ENCODE measurements around the gene KCTD6. TPM values are rescaled to one million over a fixed set of nuclear protein-coding genes. Genes with fewer than 3 reads are reported as not detected.

The KCTD6 gene
- total RNA-seq, 2 experiments from 2014 or later, result 8.0 to 8.6 TPM

GRCh38 chr3:58487140-58487886, 4.6 kb upstream of the KCTD6 start:
- H3K27ac Mint-ChIP-seq, result no peak overlapping the region
- peaks cover 3% of the 10 kb centered on the region for H3K27me3 Mint-ChIP-seq
- intact Hi-C loops (cut with micrococcal nuclease), result no loop called here
- H3K36me3 Mint-ChIP-seq, result no peaks in the 10 kb centered on the region
- DNase-seq, result peak; percentile 15
- H3K9me3 Mint-ChIP-seq, result no peaks in the 10 kb centered on the region
- ChIA-PET CTCF (interaction anchor here (0.8 to 1.4 kb wide), 4 partner anchors 23 to 309 kb away, joined by 3 to 4 read pairs (median 3); partner anchors contain the start of genes HTD2 and RPP14), POLR2A (interaction anchor here (0.6 kb wide), 1 partner anchor 389 kb away, joined by 3 read pairs; no protein-coding TSS in a partner anchor)
- H3K4me1 Mint-ChIP-seq (ENCODE audit: low read depth), result peaks cover 15% of the 10 kb centered on the region
- no peak overlapping the region for H3K4me3 Mint-ChIP-seq

- Mint-ChIP-seq H3K27ac (no peak overlapping the region), H3K36me3 (no peaks in the 10 kb centered on the region), H3K4me1 (ENCODE audit: low read depth) (peaks cover 30% of the 10 kb centered on the region), H3K4me3 (no peak overlapping the region), H3K27me3 (peaks cover 3% of the 10 kb centered on the region), H3K9me3 (no peaks in the 10 kb centered on the region)
- POLR2A ChIA-PET, result no interaction called here
- CTCF ChIA-PET, result no interaction called here
- no peak for DNase-seq
- intact Hi-C loops (cut with micrococcal nuclease), result no loop called here
These were observed 2.9 kb upstream of the KCTD6 start for GRCh38 chr3:58488967-58489366.

- Mint-ChIP-seq H3K27ac (peak overlapping the region; percentile 36), H3K4me1 (ENCODE audit: low read depth) (peaks cover 45% of the 10 kb centered on the region), H3K4me3 (peak overlapping the region; percentile 37), H3K9me3 (no peaks in the 10 kb centered on the region), H3K27me3 (peaks cover 3% of the 10 kb centered on the region), H3K36me3 (no peaks in the 10 kb centered on the region)
- ChIA-PET POLR2A (interaction anchor here (1.4 to 1.8 kb wide), 2 partner anchors 18 to 19 kb away, joined by 4 to 7 read pairs; no protein-coding TSS in a partner anchor), CTCF (interaction anchor here (0.6 to 3.2 kb wide), 19 partner anchors 8 to 272 kb away, joined by 3 to 23 read pairs (median 6); partner anchors contain the start of genes ACOX2, HTD2, PXK and RPP14)
- intact Hi-C loops (cut with micrococcal nuclease), result loop anchor here (1.0 to 2.0 kb wide), 4 partner anchors 20 to 158 kb away; partner anchors contain the start of genes PDHB and PXK
- DNase-seq, result no peak
These were observed 915 bp upstream of the KCTD6 start for GRCh38 chr3:58490860-58491501.

- ChIA-PET POLR2A (interaction anchor here (1.4 to 2.0 kb wide), 4 partner anchors 20 to 186 kb away, joined by 3 to 7 read pairs (median 6); partner anchors contain the start of genes HTD2 and RPP14), CTCF (interaction anchor here (0.5 to 3.2 kb wide), 27 partner anchors 7 to 1912 kb away, joined by 3 to 23 read pairs (median 5); partner anchors contain the start of genes ACOX2, HTD2, PXK and RPP14)
- DNase-seq, result peak; percentile 57
- peaks cover 55% of the 10 kb centered on the region for H3K4me1 Mint-ChIP-seq (ENCODE audit: low read depth)
- no peaks in the 10 kb centered on the region for H3K36me3 Mint-ChIP-seq
- peak overlapping the region; percentile 90 for H3K4me3 Mint-ChIP-seq
- peak overlapping the region; percentile 77 for H3K27ac Mint-ChIP-seq
- no peaks in the 10 kb centered on the region for H3K9me3 Mint-ChIP-seq
- H3K27me3 Mint-ChIP-seq, result peaks cover 3% of the 10 kb centered on the region
- intact Hi-C loops (cut with micrococcal nuclease), result loop anchor here (1.0 kb wide), 2 partner anchors 40 to 186 kb away; partner anchors contain the start of genes HTD2 and RPP14
These were observed 604 bp downstream of the KCTD6 start for GRCh38 chr3:58492494-58492905.

- ChIA-PET CTCF (interaction anchor here (0.7 to 2.6 kb wide), 5 partner anchors 23 to 187 kb away, joined by 3 to 9 read pairs (median 6); no protein-coding TSS in a partner anchor), POLR2A (interaction anchor here (1.6 to 2.0 kb wide), 2 partner anchors 27 to 188 kb away, joined by 3 to 7 read pairs; partner anchors contain the start of genes HTD2 and RPP14)
- H3K36me3 Mint-ChIP-seq, result peaks cover 6% of the 10 kb centered on the region
- H3K4me1 Mint-ChIP-seq (ENCODE audit: low read depth), result peaks cover 60% of the 10 kb centered on the region
- DNase-seq, result no peak
- H3K27ac Mint-ChIP-seq, result no peak overlapping the region
- H3K27me3 Mint-ChIP-seq, result no peaks in the 10 kb centered on the region
- H3K4me3 Mint-ChIP-seq, result peak overlapping the region; percentile 21
- intact Hi-C loops (cut with micrococcal nuclease), result no loop called here
- H3K9me3 Mint-ChIP-seq, result no peaks in the 10 kb centered on the region
These were observed 2.2 kb downstream of the KCTD6 start for GRCh38 chr3:58494107-58494506.

- POLR2A ChIA-PET, result interaction anchor here (0.7 kb wide), 1 partner anchor 253 kb away, joined by 4 read pairs; no protein-coding TSS in a partner anchor
- intact Hi-C loops (cut with micrococcal nuclease), result no loop called here
These were observed 3.2 kb downstream of the KCTD6 start for GRCh38 chr3:58495101-58495500.

GRCh38 chr3:58496206-58496857, 4.4 kb downstream of the KCTD6 start:
- POLR2A ChIA-PET, result no interaction called here
- no peak for DNase-seq
- no peaks in the 10 kb centered on the region for H3K9me3 Mint-ChIP-seq
- no peak overlapping the region for H3K27ac Mint-ChIP-seq
- CTCF ChIA-PET, result interaction anchor here (1.3 to 2.0 kb wide), 2 partner anchors 63 to 190 kb away, joined by 5 read pairs; partner anchors contain the start of genes HTD2, PDHB and RPP14
- intact Hi-C loops (cut with micrococcal nuclease), result no loop called here
- H3K4me3 Mint-ChIP-seq, result no peak overlapping the region
- H3K4me1 Mint-ChIP-seq (ENCODE audit: low read depth), result peaks cover 51% of the 10 kb centered on the region
- no peaks in the 10 kb centered on the region for H3K27me3 Mint-ChIP-seq
- H3K36me3 Mint-ChIP-seq, result peaks cover 18% of the 10 kb centered on the region

More at GRCh38 chr3:58495101-58495500, 3.2 kb downstream of the KCTD6 start:
- no peak overlapping the region for H3K4me3 Mint-ChIP-seq
- H3K4me1 Mint-ChIP-seq (ENCODE audit: low read depth), result peaks cover 56% of the 10 kb centered on the region
- no peak overlapping the region for H3K27ac Mint-ChIP-seq
- H3K27me3 Mint-ChIP-seq, result no peaks in the 10 kb centered on the region
- H3K9me3 Mint-ChIP-seq, result no peaks in the 10 kb centered on the region
- no peak for DNase-seq
- H3K36me3 Mint-ChIP-seq, result peaks cover 9% of the 10 kb centered on the region
- CTCF ChIA-PET, result interaction anchor here (1.3 to 2.6 kb wide), 3 partner anchors 31 to 189 kb away, joined by 5 to 9 read pairs (median 5); partner anchors contain the start of genes HTD2, PDHB and RPP14

- no peak for DNase-seq
- Mint-ChIP-seq H3K27ac (no peak overlapping the region), H3K9me3 (no peaks in the 10 kb centered on the region), H3K27me3 (no peaks in the 10 kb centered on the region), H3K36me3 (peaks cover 20% of the 10 kb centered on the region), H3K4me3 (no peak overlapping the region), H3K4me1 (ENCODE audit: low read depth) (peaks cover 49% of the 10 kb centered on the region)
- CTCF ChIA-PET, result no interaction called here
- POLR2A ChIA-PET, result no interaction called here
- intact Hi-C loops (cut with micrococcal nuclease), result no loop called here
These were observed 5.2 kb downstream of the KCTD6 start for GRCh38 chr3:58497097-58497496.

- H3K27me3 Mint-ChIP-seq, result no peaks in the 10 kb centered on the region
- no peak overlapping the region for H3K4me3 Mint-ChIP-seq
- no peak overlapping the region for H3K27ac Mint-ChIP-seq
- ChIA-PET CTCF (interaction anchor here (0.7 kb wide), 1 partner anchor 27 kb away, joined by 3 read pairs; no protein-coding TSS in a partner anchor), POLR2A (no interaction called here)
- H3K9me3 Mint-ChIP-seq, result no peaks in the 10 kb centered on the region
- intact Hi-C loops (cut with micrococcal nuclease), result no loop called here
- H3K4me1 Mint-ChIP-seq (ENCODE audit: low read depth), result peaks cover 4% of the 10 kb centered on the region
- DNase-seq, result no peak
- H3K36me3 Mint-ChIP-seq, result peaks cover 25% of the 10 kb centered on the region
These were observed 11.0 kb downstream of the KCTD6 start for GRCh38 chr3:58502872-58503271.

- no peaks in the 10 kb centered on the region for H3K27me3 Mint-ChIP-seq
- H3K27ac Mint-ChIP-seq, result no peak overlapping the region
- no peaks in the 10 kb centered on the region for H3K9me3 Mint-ChIP-seq
- CTCF ChIA-PET, result no interaction called here
- DNase-seq, result no peak
- no peak overlapping the region for H3K4me3 Mint-ChIP-seq
- POLR2A ChIA-PET, result no interaction called here
- intact Hi-C loops (cut with micrococcal nuclease), result no loop called here
- H3K4me1 Mint-ChIP-seq (ENCODE audit: low read depth), result no peaks in the 10 kb centered on the region
- H3K36me3 Mint-ChIP-seq, result peaks cover 2% of the 10 kb centered on the region
These were observed 15.6 kb downstream of the KCTD6 start for GRCh38 chr3:58507356-58508078.

- H3K4me3 Mint-ChIP-seq, result no peak overlapping the region
- CTCF ChIA-PET, result no interaction called here
- intact Hi-C loops (cut with micrococcal nuclease), result no loop called here
These were observed 16.5 kb downstream of the KCTD6 start for GRCh38 chr3:58508437-58508836.

More at GRCh38 chr3:58508437-58508836, 16.5 kb downstream of the KCTD6 start:
- no peak for DNase-seq
- Mint-ChIP-seq H3K9me3 (no peaks in the 10 kb centered on the region), H3K36me3 (no peaks in the 10 kb centered on the region), H3K27me3 (no peaks in the 10 kb centered on the region), H3K27ac (no peak overlapping the region), H3K4me1 (ENCODE audit: low read depth) (no peaks in the 10 kb centered on the region)
- POLR2A ChIA-PET, result no interaction called here

Data from activated CD4-positive, alpha-beta memory T cell treated with anti-CD3 and anti-CD28 coated beads for 36 hours (primary cell).